MM.1S (cell line): ENCODE measurements around the gene UFC1.

Experiments used
- CTCF ChIP-seq: fragments of 300-600 bp; sonication (generic); IDR thresholded peaks from 2 replicates; pipeline ENCODE4 v1.5.1; 2016; ENCODE audit warnings: antibody characterized with exemption, low read length, mixed read lengths
- EZH2 ChIP-seq: fragments of 300-600 bp; sonication (generic); optimal IDR thresholded peaks from 2 replicates; pipeline ENCODE3; 2017; ENCODE audit warnings: low read depth, mild to moderate bottlenecking, antibody characterized with exemption, low read length, mixed read lengths

- TF ChIP-seq CTCF: no peak
- no peak for TF ChIP-seq EZH2
These were observed 53.4 kb downstream of the UFC1 start for GRCh38 chr1:161207173-161207572.
